Uterus (tissue), 2 donors: ENCODE measurements around the gene CCDC74B.

Source experiments
- POLR2A ChIP-seq, 2 donors: fragments of 450-650 bp; IDR thresholded peaks; one replicate each; pipeline ENCODE4 v1.6.1; 2016; ENCODE audit warnings: antibody characterized with exemption in 2 of 2, mild to moderate bottlenecking in 1 of 2, moderate library complexity in 1 of 2
- TF ChIP-seq, protein P1 (sequence below), 4 experiments: fragments of 200-600 bp in 2 of 4; fragments of 450-650 bp in 2 of 4; sonication (generic) in 2 of 4; IDR thresholded peaks; one replicate each; pipeline ENCODE4 v1.5.1; 2016 to 2019; ENCODE audit warnings: antibody characterized with exemption in 4 of 4, mild to moderate bottlenecking in 2 of 4, moderate library complexity in 1 of 4

- no peak for TF ChIP-seq POLR2A (IDR thresholded peaks at IDR 0.05)
- TF ChIP-seq, protein P1, sequence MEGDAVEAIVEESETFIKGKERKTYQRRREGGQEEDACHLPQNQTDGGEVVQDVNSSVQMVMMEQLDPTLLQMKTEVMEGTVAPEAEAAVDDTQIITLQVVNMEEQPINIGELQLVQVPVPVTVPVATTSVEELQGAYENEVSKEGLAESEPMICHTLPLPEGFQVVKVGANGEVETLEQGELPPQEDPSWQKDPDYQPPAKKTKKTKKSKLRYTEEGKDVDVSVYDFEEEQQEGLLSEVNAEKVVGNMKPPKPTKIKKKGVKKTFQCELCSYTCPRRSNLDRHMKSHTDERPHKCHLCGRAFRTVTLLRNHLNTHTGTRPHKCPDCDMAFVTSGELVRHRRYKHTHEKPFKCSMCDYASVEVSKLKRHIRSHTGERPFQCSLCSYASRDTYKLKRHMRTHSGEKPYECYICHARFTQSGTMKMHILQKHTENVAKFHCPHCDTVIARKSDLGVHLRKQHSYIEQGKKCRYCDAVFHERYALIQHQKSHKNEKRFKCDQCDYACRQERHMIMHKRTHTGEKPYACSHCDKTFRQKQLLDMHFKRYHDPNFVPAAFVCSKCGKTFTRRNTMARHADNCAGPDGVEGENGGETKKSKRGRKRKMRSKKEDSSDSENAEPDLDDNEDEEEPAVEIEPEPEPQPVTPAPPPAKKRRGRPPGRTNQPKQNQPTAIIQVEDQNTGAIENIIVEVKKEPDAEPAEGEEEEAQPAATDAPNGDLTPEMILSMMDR (IDR thresholded peaks at IDR 0.05) = no peak
Measured at GRCh38 chr2:130150181-130151144, 5.6 kb upstream of the CCDC74B start.
